Skin epidermis (tissue), 12 donors: ENCODE measurements around the gene DTX4.

ENCODE experiments used
- H3K27ac ChIP-seq, 21 experiments: fragments of 200-600 bp; sonication (generic) in 11 of 21; one replicate each; pipeline ENCODE4 v1.5.0; 2020; ENCODE audit warnings: mild to moderate bottlenecking in 3 of 21, inconsistent platforms in 2 of 21, moderate library complexity in 2 of 21
- H3K4me3 ChIP-seq, 7 experiments: fragments of 200-600 bp; sonication (generic) in 2 of 7; one replicate each; pipeline ENCODE4 v1.5.0; 2020; ENCODE audit warnings: inconsistent platforms in 2 of 7, mild to moderate bottlenecking in 2 of 7, moderate library complexity in 1 of 7

The DTX4 gene

DNA sequence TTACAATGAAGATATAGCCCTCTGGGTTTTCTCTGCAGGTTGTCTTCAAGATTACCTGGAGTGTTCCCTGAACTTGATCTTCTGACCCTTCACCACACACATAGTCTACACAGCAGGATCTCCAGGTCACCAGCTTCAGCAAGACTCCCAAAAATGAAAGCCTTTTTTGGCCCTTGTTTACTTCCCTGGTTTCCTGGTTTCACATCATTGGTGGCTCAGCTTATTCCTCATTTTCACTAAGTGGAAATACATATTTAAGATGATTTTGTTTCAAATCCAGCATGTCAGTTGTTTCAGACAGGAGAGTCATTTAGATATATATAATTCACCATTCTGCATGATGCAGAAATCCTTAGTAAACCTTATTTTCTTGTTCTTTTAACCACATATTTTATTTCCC, 82.4 kb downstream of the DTX4 start:
- no peak overlapping the region for H3K4me3 ChIP-seq
- peak overlapping the region in 1 of 21 experiments; percentile 52 for H3K27ac ChIP-seq

DNA sequence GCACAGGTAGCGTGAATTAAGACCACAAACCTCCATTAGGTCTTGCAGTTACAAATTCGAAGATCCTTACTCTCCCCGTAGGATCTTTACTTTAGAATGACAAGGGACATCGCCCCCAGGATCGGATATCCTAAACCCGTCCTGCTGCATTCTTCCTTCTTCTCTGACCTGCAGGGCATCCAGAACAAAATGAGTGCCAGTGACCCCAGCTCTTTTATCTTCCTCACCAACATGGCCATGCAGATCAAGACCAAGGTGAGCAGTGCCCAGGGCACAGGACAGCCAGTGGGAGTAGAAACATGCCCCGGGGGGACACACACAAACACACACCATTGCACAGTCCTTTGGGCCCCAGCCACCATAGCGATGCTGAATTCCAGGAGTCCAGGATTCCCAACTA, 83.3 kb downstream of the DTX4 start:
- no peak overlapping the region for H3K27ac ChIP-seq
- no peak overlapping the region for H3K4me3 ChIP-seq
